ENCODE measurements around the gene PCDH1.
A peak's percentile ranks its signal among the peaks of the same experiment; 100 is the strongest.
"Not testable (repeated sequence)": the region's sequence is repeated elsewhere in the genome, so short reads cannot be mapped to it uniquely, and the experiment has no call there.

The PCDH1 gene

DNA sequence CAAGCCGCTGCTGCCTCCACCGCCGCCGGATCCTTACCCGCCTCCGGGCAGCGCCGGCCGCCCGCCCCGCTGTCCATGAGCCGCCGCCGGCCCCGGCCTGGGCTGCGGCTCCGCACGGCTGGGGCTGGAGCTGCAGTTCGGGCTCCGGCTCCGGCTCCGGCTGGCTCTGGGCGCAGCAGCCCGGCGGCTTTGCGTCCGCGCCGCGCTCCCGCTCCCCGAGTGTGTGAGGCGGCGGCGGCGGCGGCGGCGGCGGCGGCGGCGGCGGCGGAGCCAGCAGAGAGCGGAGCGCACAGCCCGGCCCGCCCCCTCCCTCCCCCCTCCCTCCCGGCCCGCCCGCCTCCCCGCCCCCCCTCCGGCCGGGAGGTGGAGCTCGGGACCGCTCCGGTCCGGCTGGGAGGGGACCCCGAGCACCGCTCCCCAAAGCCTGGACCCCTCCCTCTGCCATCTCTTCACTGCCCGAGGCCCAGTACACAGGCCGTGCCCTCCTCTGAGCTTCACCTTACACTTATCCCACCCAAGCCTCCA, at the start of gene PCDH1:
PCDH1 (minus strand) TSS at position 225 of the 525 bp plus-strand sequence; CDS start at position 77, 148 bp downstream.
- DNase-seq (ENCODE audit: low read depth), result no peak

- no peak for DNase-seq (ENCODE audit: low read depth)
These were observed 48.2 kb upstream of the PCDH1 start for GRCh38 chr5:141926434-141926833.

DNA sequence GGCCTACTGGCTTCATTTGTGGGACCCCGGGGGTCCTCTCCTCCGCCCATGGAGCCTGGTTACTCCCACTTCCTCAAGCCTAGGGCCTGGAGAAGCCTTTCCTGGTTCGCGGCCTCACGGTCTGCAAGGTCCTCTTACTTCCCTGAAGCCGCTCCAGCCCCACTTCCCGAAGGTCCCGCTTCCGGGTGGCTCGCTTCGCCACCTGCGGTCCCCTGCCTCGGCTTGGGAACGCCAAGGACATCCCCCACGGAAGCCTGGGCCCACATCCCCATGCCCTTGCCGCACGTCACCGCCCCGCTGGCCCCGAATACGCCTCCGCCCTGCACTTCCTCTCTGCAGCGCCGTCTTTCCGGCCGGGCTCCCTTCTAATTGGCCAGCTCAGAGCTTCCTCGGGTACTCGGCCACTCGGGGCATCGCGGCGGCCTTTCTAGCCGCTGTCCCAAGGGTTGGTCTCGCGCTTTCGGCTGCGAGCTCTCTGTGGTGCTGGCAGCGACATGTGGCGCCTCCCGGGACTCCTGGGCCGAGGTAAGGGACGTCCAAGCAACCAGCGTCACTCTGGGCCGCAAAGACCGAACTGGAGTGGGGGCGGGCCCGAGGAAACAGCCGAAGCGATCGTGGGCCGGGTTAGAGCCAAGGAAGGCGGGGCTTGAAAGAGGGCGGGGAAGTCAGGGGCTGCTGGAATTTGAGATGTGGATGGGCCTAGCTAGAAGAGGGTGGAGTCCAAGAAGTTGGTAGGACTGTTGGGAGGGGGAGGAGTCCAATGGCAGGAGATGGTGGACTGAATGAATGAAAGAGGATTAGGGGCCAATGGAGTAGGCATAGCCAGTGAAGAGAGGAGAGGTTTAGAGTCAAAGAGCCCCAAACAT, 45.5 kb upstream of the PCDH1 start, which contains the start of gene DELE1:
DELE1 (plus strand) TSS at position 424 of the 866 bp plus-strand sequence; CDS start at position 495, 71 bp downstream.
- peak; percentile 86 for DNase-seq (ENCODE audit: low read depth)

- not testable (repeated sequence) for DNase-seq (ENCODE audit: low read depth)
These were observed 44.7 kb upstream of the PCDH1 start for GRCh38 chr5:141922827-141923447.

GRCh38 chr5:141920771-141921170, 42.6 kb upstream of the PCDH1 start:
- no peak for DNase-seq (ENCODE audit: low read depth)

- no peak for DNase-seq (ENCODE audit: low read depth)
These were observed 41.3 kb upstream of the PCDH1 start for GRCh38 chr5:141919218-141920119.

DNA sequence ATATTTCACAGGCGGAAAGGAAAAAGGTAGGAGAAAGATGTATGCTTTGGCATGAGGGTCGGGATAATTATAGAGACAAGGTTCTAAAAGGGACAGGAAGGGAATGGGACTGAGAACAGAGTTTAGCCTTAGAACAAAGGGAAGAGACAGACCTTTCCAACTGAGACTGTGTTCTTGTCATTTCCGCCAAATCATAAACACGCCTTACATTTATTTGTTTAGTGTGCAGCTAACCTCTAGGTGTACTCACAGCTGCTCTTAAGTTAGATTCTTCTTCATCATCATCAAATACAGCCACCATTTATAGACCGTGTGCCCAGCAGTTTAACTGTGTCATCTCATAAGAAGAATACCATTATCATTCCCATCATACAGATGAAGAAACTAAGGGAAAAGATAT, 39.5 kb upstream of the PCDH1 start:
- no peak for DNase-seq (ENCODE audit: low read depth)

- no peak for DNase-seq (ENCODE audit: low read depth)
These were observed 38.3 kb upstream of the PCDH1 start for GRCh38 chr5:141916522-141916921.

DNA sequence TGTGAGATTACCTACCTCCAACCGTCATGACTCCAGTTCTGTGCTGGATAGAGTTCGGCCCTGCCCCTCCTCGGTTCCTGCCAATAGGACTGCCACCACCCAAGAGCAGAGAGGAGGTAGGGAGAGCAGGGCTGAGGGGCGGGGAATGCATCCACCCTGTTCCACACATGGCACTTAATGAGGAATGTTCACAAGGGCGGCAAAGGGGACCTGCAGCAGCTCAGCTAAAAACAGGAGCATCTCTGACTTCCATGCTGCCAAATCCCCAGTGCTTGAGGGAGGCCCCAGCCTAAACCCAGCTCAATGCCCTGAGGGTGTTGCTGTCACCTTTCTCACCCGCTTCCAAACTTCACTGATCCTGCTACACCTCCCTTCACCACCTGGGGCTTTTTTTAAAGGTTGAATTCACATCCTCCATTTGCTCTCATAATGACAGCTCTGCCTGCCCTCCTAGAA, 37.7 kb upstream of the PCDH1 start:
- no peak for DNase-seq (ENCODE audit: low read depth)

DNA sequence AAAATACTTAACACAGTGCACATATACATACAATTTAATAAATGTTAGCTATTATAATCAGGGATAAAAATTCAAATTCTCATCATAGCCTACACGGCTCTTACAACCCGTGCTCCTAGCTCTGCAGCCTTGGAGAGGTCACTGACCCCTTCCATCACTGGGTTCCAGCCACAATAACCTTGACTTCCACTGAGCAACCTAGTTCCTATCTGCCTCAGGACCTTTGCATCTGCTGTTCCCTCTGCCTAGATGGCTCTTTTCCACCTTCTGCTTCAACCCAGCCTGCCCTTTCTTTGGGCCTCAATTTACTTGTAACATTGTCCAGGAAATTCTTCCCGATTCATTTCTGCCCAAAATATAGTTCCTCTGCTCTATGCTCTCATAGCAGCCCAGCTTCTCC, 36.6 kb upstream of the PCDH1 start:
- DNase-seq (ENCODE audit: low read depth), result no peak

- DNase-seq (ENCODE audit: low read depth), result no peak
These were observed 36.1 kb upstream of the PCDH1 start for GRCh38 chr5:141914199-141914743.

DNA sequence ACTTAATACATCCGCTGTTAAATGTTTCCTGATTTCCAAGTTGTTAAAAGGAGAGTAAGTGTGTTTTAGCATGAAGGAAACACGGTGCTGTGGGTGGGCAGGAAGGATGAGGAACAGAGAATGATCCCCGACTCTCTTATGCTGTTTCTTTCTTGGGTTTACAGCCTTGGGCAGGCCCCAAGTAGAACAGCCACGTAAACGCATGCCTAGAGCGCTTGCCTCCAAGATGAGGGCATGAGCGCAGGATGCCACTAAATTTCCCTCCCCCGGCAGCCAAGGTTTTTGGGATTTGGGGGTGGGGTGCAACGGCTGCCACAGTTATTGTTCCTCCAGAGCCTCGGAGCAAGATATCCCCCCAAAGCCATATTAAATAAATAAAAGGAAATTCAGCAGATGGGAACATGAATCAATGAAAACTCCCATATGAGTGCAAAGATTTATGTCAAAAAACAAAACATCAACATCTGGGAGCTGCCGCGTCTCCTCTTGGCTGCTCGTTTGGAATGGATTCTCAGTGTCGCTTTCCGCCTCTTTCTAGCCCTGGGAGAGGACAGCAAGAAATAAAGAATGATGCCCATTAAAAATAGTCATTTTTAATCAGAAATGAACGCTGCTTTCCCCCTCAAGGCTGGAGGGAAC, 35.5 kb upstream of the PCDH1 start:
- DNase-seq (ENCODE audit: low read depth), result no peak

DNA sequence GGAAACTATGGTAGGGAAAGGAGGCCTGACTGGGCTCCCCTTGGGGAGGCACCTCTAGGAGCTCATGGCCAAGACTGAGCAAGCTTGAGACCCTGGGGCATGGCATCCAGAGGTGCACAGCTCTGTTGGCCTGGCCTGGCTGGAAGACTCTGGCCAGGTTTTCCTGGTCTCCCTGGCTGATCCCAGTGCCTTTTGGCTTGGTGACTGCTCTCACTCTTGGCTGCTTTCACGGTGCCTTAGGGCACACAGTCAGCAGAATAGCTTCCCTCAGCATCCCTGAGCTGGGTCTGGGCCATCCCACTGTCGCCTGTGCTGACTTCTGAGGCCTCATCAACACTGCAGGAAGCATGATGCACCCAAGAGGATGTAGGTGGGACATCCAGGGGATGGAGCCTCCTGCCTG, 32.1 kb upstream of the PCDH1 start:
- peak; percentile 54 for DNase-seq (ENCODE audit: low read depth)

DNA sequence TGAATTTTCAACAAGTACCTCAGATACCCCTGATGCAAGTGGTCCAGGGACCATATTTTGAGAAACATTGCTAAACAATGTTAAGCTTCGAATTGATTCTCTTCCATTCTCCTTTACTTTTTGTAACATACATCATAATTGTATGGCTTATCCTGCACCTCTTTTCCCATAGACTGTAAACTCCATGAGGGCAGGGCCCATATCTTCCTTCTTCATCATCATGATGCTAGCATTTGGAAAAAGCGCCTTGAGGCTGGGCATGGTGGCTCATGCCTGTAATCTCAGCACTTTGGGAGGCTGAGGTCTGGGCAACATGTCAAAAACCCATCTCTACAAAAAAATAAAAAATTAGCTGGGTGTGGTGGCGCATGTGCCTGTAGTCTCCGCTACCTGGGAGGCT, 31.0 kb upstream of the PCDH1 start:
- no peak for DNase-seq (ENCODE audit: low read depth)

- no peak for DNase-seq (ENCODE audit: low read depth)
These were observed 30.6 kb upstream of the PCDH1 start for GRCh38 chr5:141908796-141909195.

DNA sequence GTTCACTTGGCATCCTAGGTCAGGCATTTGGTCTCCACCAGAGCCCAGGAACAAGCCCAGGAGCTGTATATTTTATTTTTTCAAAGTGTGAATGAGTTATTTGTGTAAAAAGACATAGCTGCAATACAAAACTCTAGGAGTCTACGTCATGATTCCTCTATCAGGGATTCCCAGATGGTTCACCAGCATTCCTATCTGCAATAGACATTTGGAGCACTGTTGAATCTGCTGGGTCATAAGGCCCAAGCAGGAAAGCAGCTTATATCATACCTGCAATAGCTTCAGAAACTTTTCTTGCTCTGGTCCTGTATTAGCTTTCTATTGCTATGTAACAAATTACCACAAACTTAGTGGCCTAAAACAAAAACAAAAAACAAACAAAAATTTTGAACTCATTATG, 28.8 kb upstream of the PCDH1 start:
- no peak for DNase-seq (ENCODE audit: low read depth)

GRCh38 chr5:141906517-141906916, 28.3 kb upstream of the PCDH1 start:
- no peak for DNase-seq (ENCODE audit: low read depth)

DNA sequence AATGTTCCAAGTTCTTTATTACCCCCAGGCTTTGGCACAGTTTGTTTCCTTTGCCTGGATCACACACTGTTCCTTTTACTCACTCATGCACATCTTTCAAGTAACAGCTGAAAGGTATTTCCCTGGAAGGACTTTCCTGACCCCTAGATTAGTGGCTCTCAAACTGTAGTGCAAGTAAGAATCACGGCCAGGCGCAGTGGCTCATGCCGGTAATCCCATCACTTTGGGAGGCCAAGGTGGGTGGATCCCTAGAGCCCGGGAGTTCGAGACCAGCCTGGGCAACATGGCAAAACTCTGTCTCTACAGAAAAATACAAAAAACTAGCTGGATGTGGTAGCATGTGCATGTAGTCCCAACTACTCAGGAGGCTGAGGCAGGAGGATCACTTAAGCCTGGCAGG, 26.3 kb upstream of the PCDH1 start:
- DNase-seq (ENCODE audit: low read depth), result no peak

GRCh38 chr5:141903261-141903660, 25.1 kb upstream of the PCDH1 start:
- DNase-seq (ENCODE audit: low read depth), result no peak

DNA sequence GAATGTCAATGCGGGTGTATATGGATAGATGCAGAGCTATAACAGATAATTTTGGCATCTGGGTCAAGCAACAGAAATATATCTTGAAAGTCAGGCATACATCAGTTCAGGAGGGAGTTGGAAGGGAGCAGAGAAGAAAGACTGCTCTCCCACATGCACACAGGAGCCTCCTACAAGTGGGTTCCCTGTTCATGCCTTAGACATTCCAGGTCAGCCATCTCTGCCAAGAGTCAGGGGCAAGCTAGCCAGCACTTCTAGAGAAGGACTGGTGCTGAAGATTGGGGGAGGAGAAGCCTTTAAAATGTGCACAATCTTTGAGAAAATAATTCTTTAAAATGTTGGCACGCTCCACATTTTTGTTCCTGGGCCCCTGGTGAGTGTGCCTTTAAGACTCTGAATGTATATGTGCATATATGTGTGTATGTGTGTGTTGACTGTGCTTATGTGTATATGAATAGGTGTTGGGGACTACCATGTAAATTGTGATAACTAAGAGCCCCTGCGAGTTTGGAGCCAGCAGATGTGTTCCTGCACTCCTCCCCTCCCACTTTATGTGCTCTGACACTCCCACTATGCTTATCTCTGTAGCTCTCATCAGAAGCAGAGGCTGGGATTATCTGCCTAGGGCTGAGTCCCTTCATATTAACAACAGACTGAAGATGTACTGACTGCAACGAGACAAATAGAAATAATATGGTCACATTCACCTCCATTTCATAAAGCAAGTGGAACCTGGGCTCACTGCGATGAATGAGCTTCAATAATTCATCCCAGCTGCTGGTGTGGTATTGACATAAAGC, 24.0 kb upstream of the PCDH1 start:
- no peak for DNase-seq (ENCODE audit: low read depth)

Measured in GM04504 (cell line).